ENCODE data around the gene HHIPL1.

Gene HHIPL1

DNA sequence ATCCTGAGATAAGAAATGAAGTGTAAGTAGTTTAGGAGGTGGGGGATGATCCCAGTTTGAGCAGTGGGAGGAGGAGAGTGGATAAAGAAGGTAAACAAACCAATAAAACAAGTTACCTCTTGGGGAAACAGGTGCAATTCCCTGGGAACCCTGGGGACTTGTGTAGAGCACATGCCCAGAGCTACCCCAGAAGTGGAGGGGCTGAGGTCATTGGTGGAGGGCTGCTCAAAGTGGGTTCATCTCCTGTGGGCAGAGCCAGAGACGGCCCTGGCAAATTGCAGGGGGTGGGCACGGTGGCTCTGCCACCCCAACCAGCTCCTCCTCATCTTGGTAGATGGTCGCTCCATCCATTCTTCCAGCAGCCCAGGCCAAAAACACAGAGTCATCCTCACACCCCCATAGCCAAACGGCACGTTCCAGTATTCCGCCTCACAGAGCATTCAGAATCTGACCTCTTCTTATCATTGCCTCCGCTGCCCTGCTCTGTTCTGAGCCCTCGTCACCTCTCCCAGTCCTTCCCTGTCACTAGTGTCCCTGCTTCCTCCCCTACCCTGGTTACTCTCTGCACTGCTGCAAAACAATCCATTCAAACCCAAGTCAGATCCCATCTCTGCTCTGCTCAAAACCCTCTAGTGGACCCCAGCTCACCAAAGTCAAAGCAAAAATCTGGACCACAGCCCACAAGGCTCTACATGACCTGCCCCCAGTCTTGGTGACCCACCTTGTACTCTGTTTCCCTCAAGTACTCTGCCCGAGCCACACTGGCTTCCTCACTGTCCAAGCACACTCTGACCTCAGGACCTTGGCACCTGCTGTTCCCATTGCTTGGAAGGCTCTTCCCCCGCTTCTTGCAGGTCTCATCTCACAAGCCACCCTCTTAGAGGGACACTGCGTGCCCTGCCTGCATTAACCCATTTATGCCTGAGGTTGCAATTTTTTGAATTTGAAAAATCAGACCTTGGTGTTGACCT, 44.6 kb downstream of the HHIPL1 start:
- no peak for DNase-seq (ENCODE audit: low spot score)

DNA sequence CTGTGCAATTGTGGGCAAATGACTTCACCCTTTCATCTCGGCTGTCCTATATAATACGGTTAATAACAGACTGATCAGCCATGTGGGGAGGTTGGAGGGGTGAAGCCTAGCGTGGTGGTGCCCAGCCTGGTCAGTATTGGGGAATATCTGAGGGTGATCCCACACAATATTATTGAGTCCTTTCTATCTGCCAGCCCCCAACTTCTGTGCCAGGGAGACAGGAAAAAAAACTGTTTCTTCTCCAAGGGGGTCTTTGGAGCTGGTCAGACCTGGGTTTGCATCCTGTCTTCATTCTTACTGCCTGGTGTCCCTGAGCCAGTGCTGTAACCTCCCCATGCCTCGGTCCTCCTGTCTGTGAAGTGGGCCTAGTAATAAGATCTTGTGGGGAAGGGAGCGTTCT, 45.7 kb downstream of the HHIPL1 start:
- no peak for DNase-seq (ENCODE audit: low spot score)

DNA sequence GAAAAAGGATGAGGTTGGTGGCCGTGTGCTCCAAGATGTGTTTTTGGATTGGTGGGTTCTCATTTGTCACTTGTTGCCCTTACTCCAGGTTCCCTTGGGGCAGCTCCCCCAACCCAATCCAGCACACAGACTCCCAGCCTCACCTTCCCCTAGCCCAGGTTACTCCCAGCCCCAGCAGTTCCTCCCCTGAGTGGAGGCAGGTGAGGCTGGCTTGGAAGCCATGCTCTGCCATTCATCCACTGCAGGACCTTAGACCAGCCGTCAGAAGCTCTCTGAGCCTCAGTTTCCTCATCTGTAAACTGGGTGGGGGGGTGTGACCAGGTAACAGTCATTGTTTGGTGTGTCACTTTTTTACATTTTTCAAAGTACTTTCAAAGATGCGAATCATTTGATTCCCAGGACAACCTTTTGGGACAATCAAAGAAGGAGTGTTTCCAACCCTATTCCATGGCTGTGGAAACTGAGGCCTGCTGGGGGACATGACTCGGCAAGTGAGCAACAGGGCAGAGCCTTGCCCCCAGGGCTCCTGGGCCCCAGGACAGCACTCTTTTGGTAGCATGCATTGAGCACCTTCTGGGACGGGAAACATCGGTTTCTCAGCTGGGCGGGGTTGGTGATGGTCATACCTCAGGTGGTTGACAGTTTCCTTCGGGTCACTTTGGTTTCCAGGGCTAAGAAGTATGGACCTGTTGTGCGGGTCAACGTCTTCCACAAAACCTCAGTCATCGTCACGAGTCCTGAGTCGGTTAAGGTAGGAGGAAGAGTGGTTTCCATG, 46.4 kb downstream of the HHIPL1 start:
- DNase-seq (ENCODE audit: low spot score) = no peak

DNA sequence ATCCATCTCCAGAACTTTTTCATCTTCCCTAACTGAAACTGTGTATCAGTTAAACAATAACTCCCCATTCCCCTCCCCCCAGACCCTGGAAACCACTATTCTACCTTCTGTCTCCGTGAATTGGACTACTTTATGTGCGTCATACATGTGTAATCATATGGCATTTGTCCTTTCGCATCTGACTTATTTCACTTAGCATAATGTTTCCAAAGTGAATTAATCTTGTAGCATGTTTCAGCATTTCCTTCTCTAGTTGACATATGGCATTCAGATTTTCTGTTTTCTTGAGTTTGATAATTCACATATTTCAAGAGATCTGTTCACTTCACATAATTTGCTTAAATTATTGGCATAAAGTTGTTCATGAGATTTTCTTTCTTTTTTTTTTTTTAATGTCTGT, 49.0 kb downstream of the HHIPL1 start:
- DNase-seq (ENCODE audit: low spot score) = no peak

DNA sequence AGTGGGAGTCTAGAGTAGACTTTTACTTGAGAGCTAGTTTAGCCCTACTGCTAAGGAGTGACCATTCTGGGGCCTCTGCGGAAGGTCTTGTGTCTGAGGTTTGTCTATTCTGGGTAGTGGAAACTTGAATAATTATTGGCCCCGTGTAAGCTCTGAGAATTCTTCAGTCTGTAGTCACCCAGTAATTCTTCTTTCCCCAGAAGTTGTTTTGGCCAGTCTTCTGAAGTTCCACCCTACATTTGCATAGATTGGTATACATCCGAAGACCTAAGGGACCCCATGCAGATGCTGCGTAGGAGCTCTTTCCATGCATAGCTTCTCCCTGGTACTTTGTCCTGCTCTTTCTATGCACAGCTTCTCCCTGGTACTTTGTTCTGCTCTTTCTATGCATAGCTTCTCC, 52.0 kb downstream of the HHIPL1 start:
- DNase-seq (ENCODE audit: low spot score) = no peak

DNA sequence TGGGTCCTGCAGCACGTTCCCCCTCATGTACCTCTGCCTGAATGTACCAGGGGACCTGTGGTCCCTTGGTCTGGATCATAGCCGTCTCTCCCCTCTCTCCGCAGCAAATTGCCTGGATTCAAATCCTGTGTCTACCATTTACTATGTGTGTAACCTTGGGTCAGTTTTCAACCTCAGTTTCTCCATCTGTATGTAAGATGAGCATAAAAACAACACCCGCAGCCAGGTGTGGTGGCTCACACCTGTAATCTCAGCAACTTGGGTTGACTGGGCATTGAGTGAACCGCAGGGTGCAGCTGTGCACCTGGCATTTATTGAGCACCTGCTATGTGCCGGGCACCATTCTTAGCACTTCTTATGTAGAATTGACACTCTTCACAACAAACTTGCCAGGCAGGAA, 53.3 kb downstream of the HHIPL1 start:
- no peak for DNase-seq (ENCODE audit: low spot score)

DNA sequence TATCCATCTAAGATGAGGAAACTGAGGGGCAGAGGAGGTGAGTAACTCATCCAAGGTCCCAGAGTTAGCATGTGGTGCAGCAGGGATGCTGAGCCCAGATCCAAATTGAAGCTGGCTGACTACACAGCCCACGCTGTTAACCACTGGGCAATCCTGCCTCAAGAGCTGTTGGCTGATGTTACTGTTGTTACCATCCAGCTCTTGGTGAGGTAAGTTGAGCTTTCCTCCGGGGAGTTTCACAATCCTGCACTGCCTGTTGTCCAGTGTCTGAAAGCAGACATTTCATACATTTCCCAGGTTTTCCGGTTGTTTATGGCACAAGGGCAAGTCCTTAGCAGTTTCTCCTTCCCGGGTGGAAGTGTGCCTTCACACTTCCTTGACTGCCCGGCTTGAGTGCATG, 53.7 kb downstream of the HHIPL1 start:
- no peak for DNase-seq (ENCODE audit: low spot score)

DNA sequence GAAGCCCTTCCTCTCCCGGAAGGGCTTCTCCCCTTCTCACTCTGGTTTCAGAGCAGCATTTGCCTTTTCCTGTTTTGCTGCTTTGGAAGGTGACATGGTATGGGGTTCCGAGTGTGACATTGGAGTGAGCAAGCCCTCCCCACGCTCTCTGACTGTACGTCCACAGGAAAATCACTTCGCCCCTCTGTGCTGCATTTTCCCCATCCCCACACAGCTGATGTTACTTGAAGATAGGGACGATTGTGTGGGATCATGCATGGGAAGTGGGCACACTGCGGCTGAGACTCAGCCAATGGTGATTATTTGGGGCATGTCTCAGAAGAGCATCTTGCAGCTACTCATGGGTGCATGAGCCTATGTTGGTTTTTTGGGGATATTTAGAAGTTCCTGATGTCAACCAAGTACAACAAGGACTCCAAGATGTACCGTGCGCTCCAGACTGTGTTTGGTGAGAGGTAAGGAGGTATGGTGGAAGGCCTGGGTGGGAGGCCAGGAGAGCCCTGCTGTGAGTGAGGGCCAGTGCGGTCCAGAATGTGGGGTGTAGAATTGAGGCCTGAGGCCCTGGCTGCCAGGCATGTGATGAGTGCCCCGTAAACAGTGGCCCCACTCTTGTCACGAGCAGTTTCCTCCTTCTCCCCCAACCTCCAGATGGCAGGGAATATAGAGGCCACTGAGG, 54.3 kb downstream of the HHIPL1 start:
- DNase-seq (ENCODE audit: low spot score) = no peak

DNA sequence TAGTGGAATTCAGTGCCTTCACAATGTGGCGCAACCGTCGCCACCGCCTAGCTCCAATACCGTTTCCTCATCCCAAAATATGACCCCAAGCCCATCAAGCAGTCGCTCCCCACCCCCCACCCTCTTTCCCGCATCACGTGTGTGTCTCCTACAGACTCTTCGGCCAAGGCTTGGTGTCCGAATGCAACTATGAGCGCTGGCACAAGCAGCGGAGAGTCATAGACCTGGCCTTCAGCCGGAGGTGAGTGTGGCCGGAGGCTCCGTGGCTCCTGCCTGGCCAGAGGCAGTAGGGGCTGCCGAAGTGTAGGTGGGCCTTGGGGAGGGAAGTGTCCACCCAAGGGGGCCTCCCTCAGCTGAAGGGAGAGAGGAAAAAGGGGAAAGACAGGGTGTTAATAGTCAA, 54.9 kb downstream of the HHIPL1 start:
- no peak for DNase-seq (ENCODE audit: low spot score)

DNA sequence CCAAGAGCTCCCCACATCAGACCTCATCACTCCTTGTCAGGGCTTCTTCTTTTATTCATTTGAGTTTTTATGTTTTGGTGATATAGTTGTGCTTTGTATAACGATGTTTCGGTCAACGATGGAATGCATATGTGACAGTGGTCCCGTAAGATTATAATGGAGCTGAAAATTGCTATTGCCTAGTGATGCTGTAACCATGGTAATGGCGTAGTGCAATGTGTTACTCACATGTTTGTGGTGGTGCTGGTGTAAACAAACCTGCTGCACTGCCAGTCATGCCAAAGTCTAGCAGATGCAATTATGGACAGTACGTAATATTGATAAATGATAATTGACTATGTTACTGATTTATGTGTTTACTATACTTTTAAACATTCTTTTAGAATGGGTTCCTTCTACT, 55.5 kb downstream of the HHIPL1 start:
- no peak for DNase-seq (ENCODE audit: low spot score)

DNA sequence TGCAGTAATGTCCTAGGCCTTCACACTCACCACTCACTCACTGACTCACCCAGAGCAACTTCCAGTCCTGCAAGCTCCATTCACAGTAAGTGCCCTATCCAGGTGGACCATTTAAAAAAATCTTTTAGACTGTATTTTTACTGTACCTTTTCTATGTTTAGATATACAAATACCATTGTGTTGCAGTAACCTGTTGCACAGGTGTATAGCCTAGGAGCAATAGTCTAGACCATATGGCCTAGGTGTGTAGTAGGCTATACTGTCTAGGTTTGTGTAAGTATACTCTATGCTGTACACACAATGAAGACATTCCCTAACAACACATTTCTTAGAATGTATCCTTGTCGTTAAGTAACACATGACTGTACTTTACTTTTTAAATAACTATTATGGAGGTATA, 56.3 kb downstream of the HHIPL1 start:
- no peak for DNase-seq (ENCODE audit: low spot score)

DNA sequence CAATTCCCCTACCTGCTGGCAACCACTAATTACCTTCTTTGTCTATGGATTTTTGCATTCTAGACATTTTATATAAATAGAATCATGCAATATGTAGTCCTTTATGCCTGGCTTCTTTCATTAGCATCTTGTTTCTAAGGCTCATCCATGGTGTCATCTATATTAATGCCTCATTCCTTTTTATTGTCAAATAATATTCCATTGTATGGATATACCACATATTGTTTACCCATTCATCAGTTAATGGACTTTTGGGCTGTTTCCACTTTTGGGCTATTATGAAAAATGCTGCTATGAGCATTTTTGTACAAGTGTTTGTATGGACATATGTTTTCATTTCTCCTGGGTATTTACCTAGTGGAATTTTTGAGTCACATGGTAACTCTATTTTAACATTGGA, 57.2 kb downstream of the HHIPL1 start:
- DNase-seq (ENCODE audit: low spot score) = no peak

DNA sequence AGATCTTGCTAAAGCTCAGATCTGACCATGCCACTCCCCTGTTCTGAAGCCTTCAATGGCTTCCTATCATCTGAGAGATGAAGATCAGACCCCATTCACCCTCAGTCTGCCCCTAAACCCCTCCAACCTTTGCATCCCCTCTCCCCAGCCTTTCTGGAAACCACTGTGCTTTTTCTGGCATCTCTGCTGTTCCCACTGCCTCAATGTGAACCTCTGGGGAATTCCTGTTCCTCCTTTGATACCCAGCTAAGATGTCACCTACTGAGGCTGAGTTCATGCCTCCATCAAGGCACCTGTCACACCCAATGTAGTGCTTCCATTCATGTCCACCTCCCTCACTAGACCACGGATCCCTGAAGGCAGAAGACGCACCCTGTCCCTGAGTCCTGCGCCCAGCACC, 58.5 kb downstream of the HHIPL1 start:
- no peak for DNase-seq (ENCODE audit: low spot score)

DNA sequence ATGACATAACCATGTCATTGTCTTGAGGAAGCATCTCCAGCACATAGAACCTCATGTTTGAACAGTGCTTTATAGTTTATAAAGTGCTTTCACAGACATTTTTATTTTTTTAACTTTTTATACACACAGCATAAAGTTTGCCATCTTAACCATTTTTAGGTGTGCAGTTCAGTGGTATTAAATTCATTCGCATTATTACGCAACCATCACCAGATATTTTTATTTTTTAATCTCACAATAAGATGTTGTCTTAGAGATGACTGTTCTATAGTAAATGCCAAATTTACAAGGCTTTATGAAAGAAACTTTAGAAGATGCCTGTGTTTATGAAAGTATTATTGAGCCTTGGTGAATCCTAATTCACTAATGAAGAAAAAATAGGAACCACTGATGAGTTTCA, 59.1 kb downstream of the HHIPL1 start:
- no peak for DNase-seq (ENCODE audit: low spot score)

DNA sequence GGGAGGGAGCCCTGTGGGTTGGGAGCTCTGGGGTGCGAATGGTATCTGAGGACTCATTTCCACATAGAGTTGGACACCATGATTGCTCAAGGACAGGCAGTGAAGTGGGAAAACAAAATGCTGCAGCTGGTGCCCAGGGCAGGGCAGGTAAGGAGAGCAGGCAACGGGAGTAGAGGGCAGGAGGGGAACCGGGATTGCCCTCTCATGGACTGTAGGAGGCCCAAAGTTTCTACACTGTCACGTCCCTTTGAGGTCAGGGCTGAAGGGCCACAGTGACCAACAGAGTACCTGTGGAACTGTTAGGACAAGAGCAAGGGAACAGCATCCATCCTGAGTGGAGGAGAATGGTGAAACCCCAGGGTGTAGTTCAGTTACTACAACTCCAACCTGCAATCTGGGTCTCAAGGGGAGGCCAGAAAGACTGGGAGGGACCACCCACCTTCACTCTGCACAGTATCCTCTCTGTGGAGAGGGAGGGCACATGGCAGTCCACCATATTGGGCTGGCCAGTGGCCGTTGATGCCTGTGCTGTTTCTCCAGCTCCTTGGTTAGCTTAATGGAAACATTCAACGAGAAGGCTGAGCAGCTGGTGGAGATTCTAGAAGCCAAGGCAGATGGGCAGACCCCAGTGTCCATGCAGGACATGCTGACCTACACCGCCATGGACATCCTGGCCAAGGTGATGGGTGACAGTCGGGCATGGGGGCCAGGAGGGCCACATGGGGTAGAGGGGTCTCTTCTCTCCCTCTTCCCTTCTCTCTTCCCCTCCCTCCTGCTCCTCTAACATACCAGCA, 61.4 kb downstream of the HHIPL1 start:
- DNase-seq (ENCODE audit: low spot score) = no peak

DNA sequence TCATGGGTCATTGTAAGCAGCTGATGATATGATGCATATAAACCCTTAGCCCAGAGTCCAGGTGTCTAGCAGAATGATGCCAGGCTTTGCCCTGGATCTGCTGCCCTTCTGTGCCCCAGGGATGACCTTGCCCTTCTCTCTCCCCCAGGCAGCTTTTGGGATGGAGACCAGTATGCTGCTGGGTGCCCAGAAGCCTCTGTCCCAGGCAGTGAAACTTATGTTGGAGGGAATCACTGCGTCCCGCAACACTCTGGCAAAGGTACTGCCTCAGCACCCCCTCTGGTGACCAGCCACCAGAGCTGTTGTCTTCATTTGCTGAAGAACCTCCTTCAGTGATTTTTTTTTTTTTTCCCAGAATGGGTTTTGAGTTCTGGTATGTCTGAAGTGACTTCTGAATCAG, 62.5 kb downstream of the HHIPL1 start:
- no peak for DNase-seq (ENCODE audit: low spot score)

DNA sequence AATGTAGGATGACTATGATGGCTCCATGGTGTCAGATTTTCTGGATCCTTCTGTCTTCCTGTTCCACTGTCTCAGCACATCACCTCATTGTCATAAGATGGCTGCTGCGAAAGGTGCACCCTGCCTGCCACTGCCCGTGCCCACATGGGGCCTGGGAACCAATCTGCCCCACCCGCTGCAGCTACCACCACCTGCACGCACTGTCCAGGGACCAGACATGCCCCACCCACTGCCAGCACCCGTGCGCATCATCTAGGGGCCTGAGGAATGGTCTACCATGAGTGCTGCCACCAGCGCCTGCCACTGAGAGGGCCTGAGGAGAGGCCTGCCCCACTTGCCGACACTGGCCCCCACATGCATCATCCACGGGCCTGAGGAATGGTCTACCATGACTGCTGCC, 63.0 kb downstream of the HHIPL1 start:
- no peak for DNase-seq (ENCODE audit: low spot score)

DNA sequence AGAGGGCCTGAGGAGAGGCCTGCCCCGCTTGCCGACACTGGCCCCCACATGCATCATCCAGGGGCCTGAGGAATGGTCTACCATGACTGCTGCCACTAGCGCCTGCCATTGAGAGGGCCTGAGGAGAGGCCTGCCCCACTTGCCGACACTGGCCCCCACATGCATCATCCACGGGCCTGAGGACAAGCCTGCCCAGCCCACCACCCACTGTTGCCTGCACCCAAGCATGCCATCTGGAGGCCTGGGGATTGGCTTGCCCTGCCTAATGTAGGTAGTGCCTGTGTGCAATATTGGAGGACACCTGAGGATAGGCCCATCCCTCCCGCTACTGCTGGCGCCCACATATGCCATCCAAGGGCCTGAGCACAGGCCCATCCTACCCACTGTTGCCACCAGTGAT, 63.5 kb downstream of the HHIPL1 start:
- no peak for DNase-seq (ENCODE audit: low spot score)

DNA sequence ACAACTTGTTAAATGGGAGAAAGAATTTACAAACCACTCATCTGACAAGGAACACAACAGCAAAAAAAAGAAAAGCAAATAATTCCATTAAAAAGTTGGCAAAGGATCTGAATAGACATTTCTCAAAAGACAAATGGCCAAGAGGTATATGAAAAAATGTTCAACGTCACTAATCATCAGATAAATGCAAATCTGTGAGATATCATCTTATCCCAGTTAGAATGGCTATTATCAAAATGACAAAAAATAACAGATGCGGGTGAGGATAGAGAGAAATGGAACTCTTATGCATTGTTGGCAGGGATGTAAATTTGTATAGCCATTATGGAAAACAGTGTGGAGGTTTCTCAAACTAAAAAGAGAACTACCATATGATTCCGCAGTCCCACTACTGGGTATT, 69.0 kb downstream of the HHIPL1 start:
- no peak for DNase-seq (ENCODE audit: low spot score)

DNA sequence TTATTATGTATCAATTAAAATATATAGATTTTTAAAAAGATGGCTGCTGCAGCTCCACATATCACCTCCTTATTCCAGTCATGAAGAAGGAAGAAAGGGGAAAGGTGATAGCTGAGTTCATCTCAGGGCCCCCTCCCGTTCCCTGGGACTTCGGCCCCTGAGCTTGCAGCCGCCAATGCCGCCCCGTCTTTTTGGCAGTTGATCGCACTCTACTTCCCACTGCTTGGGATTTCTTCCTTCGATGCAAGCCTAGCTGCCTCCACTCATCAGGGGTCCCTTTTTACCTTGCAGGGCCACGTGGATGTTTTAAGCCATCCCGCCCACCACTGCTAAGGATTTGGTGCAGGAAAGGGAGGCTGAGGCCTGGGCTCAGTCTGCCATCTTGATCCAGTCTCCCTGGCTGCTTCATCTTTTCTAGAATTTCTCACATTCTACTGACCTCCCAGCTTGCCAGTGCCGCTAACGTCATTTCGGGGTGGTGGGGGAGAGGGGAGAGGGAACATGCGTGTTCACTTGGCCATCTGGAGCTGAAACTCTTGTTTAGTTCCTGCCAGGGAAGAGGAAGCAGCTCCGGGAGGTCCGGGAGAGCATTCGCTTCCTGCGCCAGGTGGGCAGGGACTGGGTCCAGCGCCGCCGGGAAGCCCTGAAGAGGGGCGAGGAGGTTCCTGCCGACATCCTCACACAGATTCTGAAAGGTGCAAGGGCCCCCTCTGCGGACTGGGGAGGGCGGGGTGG, 70.5 kb downstream of the HHIPL1 start:
- DNase-seq (ENCODE audit: low spot score) = no peak

All from RKO (cell line).